Measurements from ENCODE around the gene USP4. TPM values are rescaled to one million over a fixed set of nuclear protein-coding genes. Genes with fewer than 3 reads are reported as not detected.
"Not testable (repeated sequence)": the region's sequence is repeated elsewhere in the genome, so short reads cannot be mapped to it uniquely, and the experiment has no call there.

USP4 gene
- total RNA-seq, 4 donors from 2014 or later: 29.9 to 34.2 (median 31.5) TPM

DNA sequence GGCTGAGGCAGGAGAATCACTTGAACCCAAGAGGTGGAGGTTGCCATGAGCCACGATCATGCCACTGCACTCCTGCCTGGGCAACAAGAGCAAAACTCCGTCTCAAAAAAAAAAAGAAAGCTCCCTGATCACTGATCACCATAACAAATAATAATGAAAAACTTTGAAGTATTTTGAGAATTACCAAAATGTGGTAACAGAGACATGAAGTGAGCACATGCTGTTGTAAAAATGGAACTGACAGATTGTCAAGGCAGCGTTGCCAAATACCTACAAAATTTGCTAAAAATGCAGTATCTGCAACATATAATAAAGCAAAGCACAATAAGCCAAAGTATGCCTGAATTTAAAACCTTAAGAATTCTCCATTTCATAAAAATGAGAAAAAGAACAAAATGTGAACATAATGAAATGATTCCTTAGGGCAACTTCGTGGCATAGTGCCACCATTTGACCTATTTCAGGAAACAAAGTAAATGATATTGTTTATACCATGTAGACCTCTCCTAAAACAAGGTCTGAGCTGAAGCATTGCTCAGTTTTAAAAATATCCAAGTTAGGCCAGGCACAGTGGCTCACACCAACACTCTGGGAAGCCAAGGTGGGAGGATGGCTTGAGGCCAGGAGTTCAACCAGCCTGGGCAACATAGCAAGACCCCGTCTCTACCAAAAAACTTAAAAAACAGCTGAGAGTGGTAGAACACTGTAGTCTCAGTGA, 5.8 kb downstream of the USP4 start:
- DNase-seq (ENCODE audit: low spot score in 2 of 2): no peak
- intact Hi-C loops (cut with DNase I; ENCODE audit: low total_unique reads): no loop called here
- no peak overlapping the region for H3K4me3 ChIP-seq (ENCODE audit: low read depth, poor library complexity, severe bottlenecking)
- TF ChIP-seq, protein P1, sequence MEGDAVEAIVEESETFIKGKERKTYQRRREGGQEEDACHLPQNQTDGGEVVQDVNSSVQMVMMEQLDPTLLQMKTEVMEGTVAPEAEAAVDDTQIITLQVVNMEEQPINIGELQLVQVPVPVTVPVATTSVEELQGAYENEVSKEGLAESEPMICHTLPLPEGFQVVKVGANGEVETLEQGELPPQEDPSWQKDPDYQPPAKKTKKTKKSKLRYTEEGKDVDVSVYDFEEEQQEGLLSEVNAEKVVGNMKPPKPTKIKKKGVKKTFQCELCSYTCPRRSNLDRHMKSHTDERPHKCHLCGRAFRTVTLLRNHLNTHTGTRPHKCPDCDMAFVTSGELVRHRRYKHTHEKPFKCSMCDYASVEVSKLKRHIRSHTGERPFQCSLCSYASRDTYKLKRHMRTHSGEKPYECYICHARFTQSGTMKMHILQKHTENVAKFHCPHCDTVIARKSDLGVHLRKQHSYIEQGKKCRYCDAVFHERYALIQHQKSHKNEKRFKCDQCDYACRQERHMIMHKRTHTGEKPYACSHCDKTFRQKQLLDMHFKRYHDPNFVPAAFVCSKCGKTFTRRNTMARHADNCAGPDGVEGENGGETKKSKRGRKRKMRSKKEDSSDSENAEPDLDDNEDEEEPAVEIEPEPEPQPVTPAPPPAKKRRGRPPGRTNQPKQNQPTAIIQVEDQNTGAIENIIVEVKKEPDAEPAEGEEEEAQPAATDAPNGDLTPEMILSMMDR (IDR thresholded peaks at IDR 0.05): no peak
- TF ChIP-seq POLR2A (IDR thresholded peaks at IDR 0.05): no peak
- WGBS, 2 donors: 85 to 87% methylated on average over 5 of the region's 5 CpGs

DNA sequence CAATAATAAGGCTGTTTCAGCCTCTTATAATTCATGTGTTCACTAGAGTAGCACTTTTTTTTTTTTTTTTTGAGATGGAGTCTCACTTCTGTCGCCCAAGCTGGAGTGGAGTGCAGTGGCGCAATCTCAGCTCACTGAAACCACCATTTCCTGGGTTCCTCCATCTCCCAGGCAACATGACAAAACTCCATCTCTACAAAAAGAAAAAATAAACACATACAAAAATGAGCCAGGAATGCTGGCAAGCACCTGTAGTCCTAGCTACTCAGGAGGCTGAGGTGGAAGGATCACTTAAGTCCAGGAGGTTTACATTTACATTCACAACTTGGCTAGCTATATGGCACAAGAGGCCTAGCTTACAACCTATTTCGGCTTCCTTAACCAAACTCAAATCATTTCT, 6.8 kb downstream of the USP4 start:
- WGBS, 2 donors: 83 to 86% methylated on average over 3 of the region's 3 CpGs
- intact Hi-C loops (cut with DNase I; ENCODE audit: low total_unique reads): no loop called here

DNA sequence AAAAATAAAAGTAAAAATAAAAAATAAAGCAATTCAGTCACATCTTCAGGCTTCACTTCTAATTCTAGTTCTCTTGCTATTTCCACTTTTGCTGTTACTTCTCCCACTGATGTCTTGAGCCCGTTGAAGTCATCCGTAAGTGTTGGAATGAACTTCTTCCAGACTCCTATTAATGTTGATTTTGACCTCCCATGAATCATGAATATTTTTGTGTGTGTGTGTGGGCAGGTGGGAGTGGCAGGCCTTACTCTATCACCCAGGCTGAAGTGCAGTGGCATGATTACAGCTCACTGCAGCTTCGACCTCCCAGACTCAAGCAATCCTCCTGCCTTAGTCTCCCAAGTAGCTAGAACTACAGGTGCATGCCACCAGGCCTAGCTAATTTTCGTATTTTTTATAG, 10.7 kb downstream of the USP4 start:
- no peak for TF ChIP-seq POLR2A (IDR thresholded peaks at IDR 0.05)
- TF ChIP-seq, protein P1 (IDR thresholded peaks at IDR 0.05): no peak
- intact Hi-C loops (cut with DNase I; ENCODE audit: low total_unique reads): no loop called here
- no peak overlapping the region for H3K4me3 ChIP-seq (ENCODE audit: low read depth, poor library complexity, severe bottlenecking)
- WGBS, 2 donors: 88 to 93% methylated on average over 4 of the region's 4 CpGs
- no peak for DNase-seq (ENCODE audit: low spot score in 2 of 2)

More for the DNA sequence above, 6.8 kb downstream of the USP4 start:
- DNase-seq (ENCODE audit: low spot score in 2 of 2): no peak
- H3K4me3 ChIP-seq (ENCODE audit: low read depth, poor library complexity, severe bottlenecking): no peak overlapping the region
- no peak for TF ChIP-seq POLR2A (IDR thresholded peaks at IDR 0.05)
- TF ChIP-seq, protein P1 (IDR thresholded peaks at IDR 0.05): no peak

DNA sequence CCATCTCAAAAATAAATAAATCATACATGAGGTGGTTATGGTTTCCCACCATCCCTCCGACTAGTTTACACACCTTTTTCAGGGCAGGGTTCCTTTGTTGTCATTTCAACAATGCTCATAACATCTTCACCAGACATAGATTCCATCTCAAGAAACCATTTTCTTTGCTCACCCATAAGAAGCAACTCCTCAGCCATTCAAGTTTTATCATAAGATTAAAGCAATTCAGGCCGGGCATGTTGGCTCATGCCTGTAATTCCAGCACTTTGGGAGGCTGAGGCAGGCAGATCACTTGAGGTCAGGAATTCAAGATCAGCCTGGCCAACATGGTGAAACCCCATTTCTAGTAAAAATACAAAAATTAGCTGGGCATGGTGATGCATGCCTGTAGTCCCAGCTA, 11.5 kb downstream of the USP4 start:
- intact Hi-C loops (cut with DNase I; ENCODE audit: low total_unique reads): not testable (repeated sequence)

DNA sequence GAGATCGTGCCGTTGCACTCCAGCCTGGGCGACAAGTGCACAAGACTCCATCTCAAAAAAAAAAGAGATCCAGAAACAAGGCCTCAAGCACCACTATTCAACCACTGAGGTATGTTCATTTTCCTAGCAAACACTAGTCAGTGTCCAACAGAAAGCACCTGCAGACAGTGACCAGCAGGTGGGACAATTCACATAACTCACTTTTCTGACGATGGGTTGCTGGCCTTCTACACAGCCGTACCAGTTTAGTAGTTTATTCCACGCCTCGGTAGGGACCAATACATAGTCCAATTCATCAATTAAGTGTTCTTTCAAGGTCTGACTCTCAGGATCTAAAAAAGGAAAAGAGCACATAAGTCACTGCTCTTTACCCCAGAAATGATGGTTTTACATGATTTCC, 12.4 kb downstream of the USP4 start:
- no peak for DNase-seq (ENCODE audit: low spot score in 2 of 2)
- intact Hi-C loops (cut with DNase I; ENCODE audit: low total_unique reads): no loop called here
- H3K4me3 ChIP-seq (ENCODE audit: low read depth, poor library complexity, severe bottlenecking): no peak overlapping the region
- TF ChIP-seq, protein P1 (IDR thresholded peaks at IDR 0.05): no peak
- TF ChIP-seq POLR2A (IDR thresholded peaks at IDR 0.05): no peak
- WGBS, 2 donors: 78 to 84% methylated on average over 7 of the region's 7 CpGs

More for the DNA sequence above, 11.5 kb downstream of the USP4 start:
- WGBS, 2 donors: 70% methylated on average over 2 of the region's 2 CpGs
- H3K4me3 ChIP-seq (ENCODE audit: low read depth, poor library complexity, severe bottlenecking); DNase-seq (ENCODE audit: low spot score in 2 of 2): not testable (repeated sequence)

DNA sequence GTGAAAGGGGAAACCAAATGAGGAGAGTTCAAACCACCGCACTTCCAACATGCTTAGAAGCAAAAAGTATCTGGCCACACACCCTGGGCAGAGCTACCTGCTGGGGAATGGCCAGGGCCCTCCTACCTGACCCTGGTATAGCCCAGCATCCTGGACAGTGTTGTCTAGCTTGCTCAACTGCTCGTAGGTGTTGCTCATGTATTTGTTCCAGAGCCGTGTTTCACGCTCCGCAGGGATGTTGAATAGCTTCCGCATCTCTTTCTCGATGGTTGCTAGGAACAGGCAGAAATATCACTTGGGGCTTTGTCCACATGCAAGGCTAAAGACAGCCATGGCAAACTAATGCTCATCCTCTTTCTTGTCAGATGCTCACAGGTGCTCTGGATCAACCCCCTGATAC, 15.1 kb downstream of the USP4 start:
- TF ChIP-seq, protein P1 (IDR thresholded peaks at IDR 0.05): no peak
- TF ChIP-seq POLR2A (IDR thresholded peaks at IDR 0.05): no peak
- DNase-seq (ENCODE audit: low spot score in 2 of 2): no peak
- WGBS, 2 donors: 94% methylated on average over 7 of the region's 7 CpGs
- intact Hi-C loops (cut with DNase I; ENCODE audit: low total_unique reads): no loop called here
- H3K4me3 ChIP-seq (ENCODE audit: low read depth, poor library complexity, severe bottlenecking): no peak overlapping the region

All from lower leg skin (tissue), 4 donors.